HepG2 (cell line): Measurements from ENCODE around the gene ZNF574. TPM values are rescaled to one million over a fixed set of nuclear protein-coding genes. Genes with fewer than 3 reads are reported as not detected.

ENCODE experiments used
- ATAC-seq: fragments of 200-7000 bp; cut with Tn5 transposase; 3 replicates; pipeline ENCODE4 v1.9.1; 2020; ENCODE audit warnings: mild to moderate bottlenecking, moderate library complexity
- BruUV-seq: library from RNA; stranded (reverse); fragments of 400-500 nt; replicated peaks from 2 replicates; lab custom pipeline; 2021; lab: Mats Ljungman, UMichigan
- CTCF ChIA-PET: fragments of 300-600 bp; formaldehyde crosslinking; extraction: SDS; loops from one replicate; lab custom pipeline; 2021; ENCODE audit warnings: low total read pairs, inconsistent platforms, low intra/inter-chr PET ratio; lab: Yijun Ruan, JAX
- POLR2A ChIA-PET: fragments of 350-600 bp; sonication (Branson Sonifier 250); formaldehyde crosslinking; loops from one replicate; lab custom pipeline; 2020; ENCODE audit warnings: antibody characterized with exemption, inconsistent platforms; lab: Yijun Ruan, JAX
- DNase-seq: peaks from one replicate; pipeline ENCODE4 v3.0.0-alpha.2; 2015; ENCODE audit warnings: low spot score
- FAIRE-seq: peaks from 3 replicates; lab custom pipeline; 2011; peaks lifted over from hg19 to GRCh38; lab: Jason Lieb, UNC
- H2AFZ ChIP-seq: one replicate; pipeline ENCODE4 v1.6.1; 2011; ENCODE audit warnings: low read length, inconsistent platforms
- H3K27ac ChIP-seq: fragments of 300-600 bp; 3 replicates; pipeline ENCODE4 v1.8.0; 2011; ENCODE audit warnings: mixed run types, mild to moderate bottlenecking, mixed read lengths, low read length, inconsistent platforms; ENCODE audit not compliant: insufficient read depth; ENCODE audit errors: extremely low read length
- H3K27me3 ChIP-seq, 2 experiments: fragments of 200-600 bp in 1 of 2; 2 replicates in 1 of 2; 3 replicates in 1 of 2; pipeline versions ENCODE4 v1.6.0 to v1.8.0; 2011; ENCODE audit warnings: low read length in 2 of 2, mild to moderate bottlenecking in 2 of 2, moderate library complexity in 2 of 2, inconsistent platforms in 1 of 2; ENCODE audit not compliant: insufficient read depth in 2 of 2, control insufficient read depth in 1 of 2
- H3K36me3 ChIP-seq, 2 experiments: fragments of 200-600 bp in 1 of 2; replicated peaks in 1 of 2; 2 replicates in 1 of 2; 3 replicates in 1 of 2; pipeline versions ENCODE4 v1.5.1 to v1.8.0; 2011; ENCODE audit warnings: low read length in 2 of 2, inconsistent platforms in 1 of 2; ENCODE audit not compliant: insufficient read depth in 2 of 2, control insufficient read depth in 1 of 2
- H3K4me1 ChIP-seq: 2 replicates; pipeline ENCODE4 v1.5.1; 2012; ENCODE audit warnings: low read length, inconsistent platforms; ENCODE audit not compliant: insufficient read depth
- H3K4me2 ChIP-seq: 2 replicates; pipeline ENCODE4 v1.6.0; 2011; ENCODE audit warnings: low read depth, low read length, inconsistent platforms
- H3K4me3 ChIP-seq, 3 experiments: fragments of 200-600 bp in 1 of 3; sonication (generic), shearing (Covaris generic) in 1 of 3; replicated peaks in 1 of 3; 2 replicates each; pipeline ENCODE4 v1.5.1; 2011 to 2016; ENCODE audit warnings: low read length in 3 of 3, inconsistent platforms in 2 of 3, low read depth in 2 of 3, mild to moderate bottlenecking in 2 of 3, control low read depth in 1 of 3, mixed read lengths in 1 of 3; ENCODE audit not compliant: insufficient read depth in 1 of 3
- H3K79me2 ChIP-seq: one replicate; pipeline ENCODE4 v1.6.1; 2011; ENCODE audit warnings: low read length, inconsistent platforms; ENCODE audit not compliant: insufficient read depth
- H3K9ac ChIP-seq: 2 replicates; pipeline ENCODE4 v1.6.0; 2011; ENCODE audit warnings: mild to moderate bottlenecking, low read depth, low read length, inconsistent platforms; ENCODE audit not compliant: insufficient read depth
- H3K9me3 ChIP-seq: 2 replicates; pipeline ENCODE4 v1.5.1; 2012; ENCODE audit warnings: mild to moderate bottlenecking, low read length
- H4K20me1 ChIP-seq: 2 replicates; pipeline ENCODE4 v1.6.0; 2011; ENCODE audit warnings: inconsistent platforms, mild to moderate bottlenecking, low read length, moderate library complexity; ENCODE audit not compliant: insufficient read depth
- CTCF ChIP-seq: sonication (generic); formaldehyde crosslinking; IDR thresholded peaks from 2 replicates; pipeline ENCODE4 v1.5.0; 2020; ENCODE audit warnings: mild to moderate bottlenecking, missing genetic modification reagents, moderate library complexity
- WGBS: methylation state at CpG from one replicate; pipeline ENCODE4 v1.1.6; 2017; ENCODE audit warnings: low lambda C conversion rate; 5-methylcytosine and 5-hydroxymethylcytosine counted together
- in situ Hi-C: cut with HindIII; loops from 2 replicates; pipeline ENCODE4 v1.10.0; 2017; ENCODE audit warnings: low pct_unique_long_range_greater_than_20kb; ENCODE audit not compliant: extremely low pct_ligation_motif_present
- intact Hi-C: fragments of 100-400 bp; cut with micrococcal nuclease; formaldehyde crosslinking; loops from one replicate; pipeline ENCODE4 v1.10.0; 2022; ENCODE audit not compliant: unreplicated experiment
- polyA plus RNA-seq, 8 experiments: library from polyadenylated mRNA; depleted of rRNA in 3 of 8; stranded (reverse) in 7 of 8; unstranded in 1 of 8; fragments of >200 nt; fragmentation: Illumina TruSeq in 4 of 8; extraction: Trizol in 4 of 8; gene quantifications; 2 replicates each; pipeline versions ENCODE4 v1.2.1 to v1.2.3, GENCODE V29; 2011 to 2016; ENCODE audit warnings: low read depth in 4 of 8, missing spikeins in 1 of 8, mixed read lengths in 1 of 8; ENCODE audit not compliant: insufficient read depth in 1 of 8
- total RNA-seq, 5 experiments: library from RNA; depleted of rRNA; stranded (reverse); fragments of >200 nt; fragmentation: Illumina TruSeq; extraction: Trizol; gene quantifications; 2 replicates each; pipeline ENCODE4 v1.2.3, GENCODE V29; 2016; ENCODE audit warnings: low read depth in 1 of 5
- TF ChIP-seq, protein P1 (sequence below), 2 experiments: fragments of 450-650 bp in 1 of 2; sonication (generic) in 1 of 2; formaldehyde crosslinking in 1 of 2; IDR thresholded peaks; 2 replicates each; pipeline versions ENCODE4 v1.6.1 to v1.8.0; 2016 to 2022; ENCODE audit warnings: antibody characterized with exemption in 1 of 2, mild to moderate bottlenecking in 1 of 2, missing genetic modification reagents in 1 of 2
- TF ChIP-seq, protein P2 (sequence below): sonication (generic); formaldehyde crosslinking; IDR thresholded peaks from 2 replicates; pipeline ENCODE4 v1.4.0; 2020; ENCODE audit warnings: mild to moderate bottlenecking, missing genetic modification reagents

ZNF574 gene
- total and polyA plus RNA-seq, 2 of the 13 experiments (the other 11 are each of a cell fraction or from before 2014, with no cell fraction given): 7.7 to 7.9 TPM

- ChIA-PET CTCF (no interaction called here), POLR2A (interaction anchor here (1.3 kb wide), 1 partner anchor 47 kb away, joined by 3 read pairs; the partner anchor contains the start of gene ZNF574)
- WGBS: 20% methylated on average over 7 of the region's 8 CpGs
- no peak for FAIRE-seq
- ATAC-seq: no peak; the same call in 2 of the 3 replicates
- H3K4me3 ChIP-seq: no peak overlapping the region
- TF ChIP-seq, protein P1, sequence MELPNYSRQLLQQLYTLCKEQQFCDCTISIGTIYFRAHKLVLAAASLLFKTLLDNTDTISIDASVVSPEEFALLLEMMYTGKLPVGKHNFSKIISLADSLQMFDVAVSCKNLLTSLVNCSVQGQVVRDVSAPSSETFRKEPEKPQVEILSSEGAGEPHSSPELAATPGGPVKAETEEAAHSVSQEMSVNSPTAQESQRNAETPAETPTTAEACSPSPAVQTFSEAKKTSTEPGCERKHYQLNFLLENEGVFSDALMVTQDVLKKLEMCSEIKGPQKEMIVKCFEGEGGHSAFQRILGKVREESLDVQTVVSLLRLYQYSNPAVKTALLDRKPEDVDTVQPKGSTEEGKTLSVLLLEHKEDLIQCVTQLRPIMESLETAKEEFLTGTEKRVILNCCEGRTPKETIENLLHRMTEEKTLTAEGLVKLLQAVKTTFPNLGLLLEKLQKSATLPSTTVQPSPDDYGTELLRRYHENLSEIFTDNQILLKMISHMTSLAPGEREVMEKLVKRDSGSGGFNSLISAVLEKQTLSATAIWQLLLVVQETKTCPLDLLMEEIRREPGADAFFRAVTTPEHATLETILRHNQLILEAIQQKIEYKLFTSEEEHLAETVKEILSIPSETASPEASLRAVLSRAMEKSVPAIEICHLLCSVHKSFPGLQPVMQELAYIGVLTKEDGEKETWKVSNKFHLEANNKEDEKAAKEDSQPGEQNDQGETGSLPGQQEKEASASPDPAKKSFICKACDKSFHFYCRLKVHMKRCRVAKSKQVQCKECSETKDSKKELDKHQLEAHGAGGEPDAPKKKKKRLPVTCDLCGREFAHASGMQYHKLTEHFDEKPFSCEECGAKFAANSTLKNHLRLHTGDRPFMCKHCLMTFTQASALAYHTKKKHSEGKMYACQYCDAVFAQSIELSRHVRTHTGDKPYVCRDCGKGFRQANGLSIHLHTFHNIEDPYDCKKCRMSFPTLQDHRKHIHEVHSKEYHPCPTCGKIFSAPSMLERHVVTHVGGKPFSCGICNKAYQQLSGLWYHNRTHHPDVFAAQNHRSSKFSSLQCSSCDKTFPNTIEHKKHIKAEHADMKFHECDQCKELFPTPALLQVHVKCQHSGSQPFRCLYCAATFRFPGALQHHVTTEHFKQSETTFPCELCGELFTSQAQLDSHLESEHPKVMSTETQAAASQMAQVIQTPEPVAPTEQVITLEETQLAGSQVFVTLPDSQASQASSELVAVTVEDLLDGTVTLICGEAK (IDR thresholded peaks at IDR 0.05): 0 out of 2 replicates have a peak, but pooled peaks have one; percentile 25
- TF ChIP-seq, protein P1 (CRISPR knock-in tag; IDR thresholded peaks at IDR 0.05): peak; percentile 83
- peak; percentile 50 for TF ChIP-seq CTCF (CRISPR knock-in tag)
- TF ChIP-seq, protein P2, sequence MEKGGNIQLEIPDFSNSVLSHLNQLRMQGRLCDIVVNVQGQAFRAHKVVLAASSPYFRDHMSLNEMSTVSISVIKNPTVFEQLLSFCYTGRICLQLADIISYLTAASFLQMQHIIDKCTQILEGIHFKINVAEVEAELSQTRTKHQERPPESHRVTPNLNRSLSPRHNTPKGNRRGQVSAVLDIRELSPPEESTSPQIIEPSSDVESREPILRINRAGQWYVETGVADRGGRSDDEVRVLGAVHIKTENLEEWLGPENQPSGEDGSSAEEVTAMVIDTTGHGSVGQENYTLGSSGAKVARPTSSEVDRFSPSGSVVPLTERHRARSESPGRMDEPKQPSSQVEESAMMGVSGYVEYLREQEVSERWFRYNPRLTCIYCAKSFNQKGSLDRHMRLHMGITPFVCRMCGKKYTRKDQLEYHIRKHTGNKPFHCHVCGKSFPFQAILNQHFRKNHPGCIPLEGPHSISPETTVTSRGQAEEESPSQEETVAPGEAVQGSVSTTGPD (CRISPR knock-in tag): no peak
- H3K9ac ChIP-seq: no peak overlapping the region
- peaks cover 6% of the 10 kb centered on the region; the same call in 1 of the 2 replicates for H3K4me1 ChIP-seq
- H3K9me3 ChIP-seq: no peaks in the 10 kb centered on the region
- H3K27ac ChIP-seq: no peak overlapping the region
- no peak for DNase-seq
- no peak overlapping the region for H2AFZ ChIP-seq
- no peaks in the 10 kb centered on the region for H3K79me2 ChIP-seq
- intact Hi-C loops: no loop called here
- no peak overlapping the region for H3K4me2 ChIP-seq
- H3K27me3 ChIP-seq: peaks cover 0 to 24% of the 10 kb centered on the region in 2 experiments; a peak in 3 of 5 replicates
- BruUV-seq: no TSS peak
- H4K20me1 ChIP-seq: no peaks in the 10 kb centered on the region
- H3K36me3 ChIP-seq: no peaks in the 10 kb centered on the region
- in situ Hi-C loops: no loop called here
Measured at GRCh38 chr19:42028304-42029216, 47.4 kb upstream of the ZNF574 start.
